Left ventricle myocardium inferior (tissue), 1 donor: Measurements from ENCODE around the gene POLR1G. TPM values are rescaled to one million over a fixed set of nuclear protein-coding genes. Genes with fewer than 3 reads are reported as not detected.
A peak's percentile ranks its signal among the peaks of the same experiment; 100 is the strongest.

Experiments
- DNase-seq: peaks from one replicate; pipeline ENCODE4 v3.0.0-alpha.2; 2020
- H3K27ac ChIP-seq: fragments of 200-600 bp; replicated peaks from 2 replicates; pipeline ENCODE4 v1.8.0; 2021
- H3K27me3 ChIP-seq: fragments of 200-600 bp; 2 replicates; pipeline ENCODE4 v1.8.0; 2021; ENCODE audit warnings: low read depth
- H3K36me3 ChIP-seq: fragments of 200-600 bp; 2 replicates; pipeline ENCODE4 v1.8.0; 2021
- H3K4me1 ChIP-seq: fragments of 200-600 bp; 2 replicates; pipeline ENCODE4 v1.8.0; 2021
- H3K4me3 ChIP-seq: fragments of 200-600 bp; 2 replicates; pipeline ENCODE4 v1.8.0; 2021; ENCODE audit warnings: mild to moderate bottlenecking, moderate library complexity
- H3K9me3 ChIP-seq: fragments of 200-600 bp; replicated peaks from 2 replicates; pipeline ENCODE4 v1.8.0; 2021
- CTCF ChIP-seq: fragments of 200-600 bp; IDR thresholded peaks from 2 replicates; pipeline ENCODE4 v1.8.0; 2021; ENCODE audit warnings: antibody characterized with exemption, mild to moderate bottlenecking, borderline replicate concordance
- intact Hi-C: fragments of 100-400 bp; cut with micrococcal nuclease; formaldehyde crosslinking; loops from one replicate; pipeline ENCODE4 v1.11.0; 2022
- total RNA-seq: library from RNA; stranded (reverse); fragmentation: NEBNext Ultra II Directional; extraction: Animal tissue kit (Norgen Biotek cat#: 25700); gene quantifications from one replicate; pipeline ENCODE4 v1.2.1, GENCODE V29; 2021
- donor health status: DM: no; HTN: yes; CAD: no; lungs with severe emphysema.

The POLR1G gene
- total RNA-seq, 1 donor from 2014 or later, result 5.2 TPM

GRCh38 chr19:45442778-45443461 lies 36.5 kb downstream of the POLR1G start:
- DNase-seq, result peak; percentile 46
- Histone ChIP-seq H3K36me3 (no peaks in the 10 kb centered on the region), H3K27me3 (no peaks in the 10 kb centered on the region), H3K9me3 (no peaks in the 10 kb centered on the region), H3K4me3 (peak overlapping the region; percentile 64), H3K27ac (peak overlapping the region; percentile 93), H3K4me1 (peaks cover 45% of the 10 kb centered on the region)
- TF ChIP-seq CTCF, result no peak
- intact Hi-C loops, result no loop called here

- H3K4me1 ChIP-seq, result peaks cover 46% of the 10 kb centered on the region
- TF ChIP-seq CTCF, result no peak
- peak overlapping the region; percentile 93 for H3K27ac ChIP-seq
- H3K4me3 ChIP-seq, result peak overlapping the region; percentile 64
- peak; percentile 97 for DNase-seq
- intact Hi-C loops, result no loop called here
- no peaks in the 10 kb centered on the region for H3K27me3 ChIP-seq
- no peaks in the 10 kb centered on the region for H3K9me3 ChIP-seq
- no peaks in the 10 kb centered on the region for H3K36me3 ChIP-seq
These were observed 37.2 kb downstream of the POLR1G start for GRCh38 chr19:45443462-45444317.

GRCh38 chr19:45444318-45445041 lies 38.0 kb downstream of the POLR1G start:
- Histone ChIP-seq H3K36me3 (no peaks in the 10 kb centered on the region), H3K27me3 (no peaks in the 10 kb centered on the region), H3K4me3 (peak overlapping the region; percentile 64), H3K27ac (peak overlapping the region; percentile 93), H3K4me1 (peaks cover 48% of the 10 kb centered on the region), H3K9me3 (no peaks in the 10 kb centered on the region)
- DNase-seq, result peak; percentile 97
- intact Hi-C loops, result no loop called here
- no peak for TF ChIP-seq CTCF

- DNase-seq, result no peak
- Histone ChIP-seq H3K36me3 (no peaks in the 10 kb centered on the region), H3K4me3 (no peak overlapping the region), H3K27ac (peak overlapping the region; percentile 93), H3K27me3 (no peaks in the 10 kb centered on the region), H3K9me3 (no peaks in the 10 kb centered on the region), H3K4me1 (peaks cover 49% of the 10 kb centered on the region)
- no peak for TF ChIP-seq CTCF
- intact Hi-C loops, result no loop called here
These were observed 38.7 kb downstream of the POLR1G start for GRCh38 chr19:45445139-45445538.

GRCh38 chr19:45446295-45446694 lies 39.9 kb downstream of the POLR1G start:
- no peak for DNase-seq
- H3K27me3 ChIP-seq, result no peaks in the 10 kb centered on the region
- no peak overlapping the region for H3K27ac ChIP-seq
- peaks cover 49% of the 10 kb centered on the region for H3K4me1 ChIP-seq
- H3K36me3 ChIP-seq, result no peaks in the 10 kb centered on the region
- no peak overlapping the region for H3K4me3 ChIP-seq
- TF ChIP-seq CTCF, result peak; percentile 19
- intact Hi-C loops, result no loop called here
- no peaks in the 10 kb centered on the region for H3K9me3 ChIP-seq
